Peyer's patch (tissue), 4 donors: ENCODE measurements around the gene EPHA8. TPM values are rescaled to one million over a fixed set of nuclear protein-coding genes. Genes with fewer than 3 reads are reported as not detected.
A peak's percentile ranks its signal among the peaks of the same experiment; 100 is the strongest.

Source experiments
- DNase-seq, 3 donors: peaks; one replicate each; pipeline ENCODE4 v3.0.0-alpha.2; 2017 to 2019
- H3K27ac ChIP-seq, 4 donors: fragments of 200-600 bp; sonication (generic); one replicate each; pipeline ENCODE4 v1.5.1; 2016 to 2019
- H3K27me3 ChIP-seq, 2 donors: fragments of 200-600 bp; sonication (generic); one replicate each; pipeline ENCODE4 v1.5.1; 2019
- H3K36me3 ChIP-seq, 3 donors: fragments of 200-600 bp; sonication (generic); one replicate each; pipeline ENCODE4 v1.5.1; 2016 to 2019
- H3K4me1 ChIP-seq, 4 donors: fragments of 200-600 bp; sonication (generic); one replicate each; pipeline ENCODE4 v1.5.1; 2016 to 2019
- H3K4me3 ChIP-seq, 4 donors: fragments of 200-600 bp; sonication (generic); 1 replicate in 3 of 4; 2 replicates in 1 of 4; pipeline ENCODE4 v1.5.1; 2016 to 2019; ENCODE audit warnings: mild to moderate bottlenecking in 1 of 4
- H3K9me3 ChIP-seq, 4 donors: fragments of 200-600 bp; sonication (generic); one replicate each; pipeline ENCODE4 v1.5.1; 2016 to 2019; ENCODE audit warnings: mild to moderate bottlenecking in 1 of 4
- CTCF ChIP-seq, 6 experiments: fragments of 450-650 bp in 4 of 6; fragments of 200-600 bp in 2 of 6; sonication (generic) in 1 of 6; IDR thresholded peaks; one replicate each; pipeline ENCODE4 v1.5.1; 2017 to 2019; ENCODE audit warnings: antibody characterized with exemption in 6 of 6, mild to moderate bottlenecking in 3 of 6, moderate library complexity in 1 of 6
- POLR2A ChIP-seq, 2 donors: fragments of 450-650 bp; IDR thresholded peaks; one replicate each; pipeline ENCODE4 v1.5.1; 2017; ENCODE audit warnings: antibody characterized with exemption in 2 of 2, mild to moderate bottlenecking in 2 of 2, moderate library complexity in 2 of 2
- small RNA-seq, 2 donors: library from RNA; depleted of rRNA; stranded (forward); fragments of <200 nt; gene quantifications; one replicate each; pipeline ENCODE3, GENCODE V24; 2016
- total RNA-seq, 4 donors: library from RNA; depleted of rRNA; stranded (reverse); fragments of >200 nt; gene quantifications; one replicate each; pipeline ENCODE4 v1.1.0, GENCODE V29; 2016

The EPHA8 gene
- total RNA-seq, 4 donors from 2014 or later = not detected

GRCh38 chr1:22651941-22652856 is 88.9 kb downstream of the EPHA8 start:
- DNase-seq = no peak
- no peak overlapping the region for H3K27ac ChIP-seq
- H3K4me3 ChIP-seq = no peak overlapping the region
- TF ChIP-seq CTCF (IDR thresholded peaks at IDR 0.05) (no peak), POLR2A (IDR thresholded peaks at IDR 0.05) (no peak)
- no peaks in the 10 kb centered on the region for H3K4me1 ChIP-seq
- H3K36me3 ChIP-seq = no peaks in the 10 kb centered on the region
- H3K27me3 ChIP-seq = no peaks in the 10 kb centered on the region
- H3K9me3 ChIP-seq = no peaks in the 10 kb centered on the region

- TF ChIP-seq CTCF (IDR thresholded peaks at IDR 0.05) = no peak
- no peak for TF ChIP-seq POLR2A (IDR thresholded peaks at IDR 0.05)
- H3K27me3 ChIP-seq = no peaks in the 10 kb centered on the region
- H3K4me3 ChIP-seq = peak within 1 kb of the TSS in 2 of 4 donors; percentile 20 to 25
- H3K36me3 ChIP-seq = no peaks in the 10 kb centered on the region
- no peaks in the 10 kb centered on the region for H3K9me3 ChIP-seq
- peak in 1 of 3 donors; percentile 55 for DNase-seq
- peak within 1 kb of the TSS in 2 of 4 donors; percentile 30 to 48 for H3K27ac ChIP-seq
- no peaks in the 10 kb centered on the region for H3K4me1 ChIP-seq
Observed at GRCh38 chr1:22652881-22653316, 89.6 kb downstream of the EPHA8 start, which contains the start of gene C1QB. Gene C1QB (plus strand): TSS chr1:22653236. CDS start chr1:22659463, 6,227 bp downstream.

Small RNA genes lying within 50 kb of the gene (small RNA-seq; reads per million reads assigned to genes)
- 0 reads per million in 2 donors for gene MIR6127

Other genes starting within 250 kb of the EPHA8 start
- gene ZBTB40, start 111.6 kb upstream of the EPHA8 start, total RNA-seq = 10 to 100 TPM; 25.7 to 38.0 (median 32.5) TPM
- 10 to 100 TPM; 12.3 to 90.8 (median 28.7) TPM for gene C1QA, start 73.1 kb downstream of the EPHA8 start, total RNA-seq
- 10 to 100 TPM; 30.1 to 85.0 (median 50.0) TPM for gene C1QC, start 80.1 kb downstream of the EPHA8 start, total RNA-seq
- 100 to 1,000 TPM in 2 of 4 donors, 10 to 100 TPM in 2; 54.3 to 107 (median 86.1) TPM for gene C1QB, start 89.7 kb downstream of the EPHA8 start, total RNA-seq
- 10 to 100 TPM; 24.5 to 71.0 (median 53.9) TPM for gene EPHB2, start 147.3 kb downstream of the EPHA8 start, total RNA-seq